Spleen (tissue), 7 donors: ENCODE measurements around the gene SHTN1.

Experiments
- POLR2A ChIP-seq, 3 donors: fragments of 450-650 bp; IDR thresholded peaks; one replicate each; pipeline ENCODE4 v1.5.1; 2017; ENCODE audit warnings: antibody characterized with exemption in 3 of 3, mild to moderate bottlenecking in 1 of 3
- POLR2AphosphoS5 ChIP-seq, 3 donors: sonication (generic); formaldehyde crosslinking; IDR thresholded peaks; one replicate each; pipeline ENCODE4 v1.5.1; 2017; ENCODE audit warnings: antibody characterized with exemption in 3 of 3
- TF ChIP-seq, protein P1 (sequence below), 11 experiments: fragments of 200-600 bp in 7 of 11; fragments of 450-650 bp in 4 of 11; sonication (generic) in 4 of 11; IDR thresholded peaks in 8 of 11; conservative IDR thresholded peaks in 3 of 11; 1 replicate in 7 of 11; 2 replicates in 4 of 11; pipeline versions ENCODE4 v1.4.0 to v1.8.0; 2016 to 2021; ENCODE audit warnings: antibody characterized with exemption in 11 of 11, inconsistent platforms in 4 of 11, mild to moderate bottlenecking in 1 of 11
- donor health status: DM: no; HTN: no; CAD: no; lungs with moderate emphysema.
- donor health status: DM: no; HTN: no; CAD: no.
- donor health status: DM: no; HTN: no; CAD: no.

DNA sequence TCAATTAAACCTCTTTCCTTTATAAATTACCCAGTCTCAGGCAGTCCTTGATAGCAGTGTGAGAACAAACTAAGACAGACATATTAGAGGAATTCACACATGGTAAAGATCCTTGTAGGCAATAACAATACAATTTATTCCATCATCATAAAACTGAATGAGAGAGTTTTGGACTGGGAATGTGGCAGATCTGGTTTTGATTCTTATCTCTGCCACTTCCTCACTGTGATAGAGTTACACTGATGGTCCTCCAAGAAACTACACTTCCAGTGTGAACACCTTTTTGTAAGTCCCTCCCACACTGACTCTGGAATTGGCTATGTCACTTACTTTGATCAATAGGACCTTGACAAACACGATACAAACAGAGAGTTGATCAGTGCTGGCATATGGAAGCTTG lies 152.7 kb downstream of the SHTN1 start:
- TF ChIP-seq POLR2A (IDR thresholded peaks at IDR 0.05) (no peak), POLR2AphosphoS5 (IDR thresholded peaks at IDR 0.05) (no peak)
- TF ChIP-seq, protein P1, sequence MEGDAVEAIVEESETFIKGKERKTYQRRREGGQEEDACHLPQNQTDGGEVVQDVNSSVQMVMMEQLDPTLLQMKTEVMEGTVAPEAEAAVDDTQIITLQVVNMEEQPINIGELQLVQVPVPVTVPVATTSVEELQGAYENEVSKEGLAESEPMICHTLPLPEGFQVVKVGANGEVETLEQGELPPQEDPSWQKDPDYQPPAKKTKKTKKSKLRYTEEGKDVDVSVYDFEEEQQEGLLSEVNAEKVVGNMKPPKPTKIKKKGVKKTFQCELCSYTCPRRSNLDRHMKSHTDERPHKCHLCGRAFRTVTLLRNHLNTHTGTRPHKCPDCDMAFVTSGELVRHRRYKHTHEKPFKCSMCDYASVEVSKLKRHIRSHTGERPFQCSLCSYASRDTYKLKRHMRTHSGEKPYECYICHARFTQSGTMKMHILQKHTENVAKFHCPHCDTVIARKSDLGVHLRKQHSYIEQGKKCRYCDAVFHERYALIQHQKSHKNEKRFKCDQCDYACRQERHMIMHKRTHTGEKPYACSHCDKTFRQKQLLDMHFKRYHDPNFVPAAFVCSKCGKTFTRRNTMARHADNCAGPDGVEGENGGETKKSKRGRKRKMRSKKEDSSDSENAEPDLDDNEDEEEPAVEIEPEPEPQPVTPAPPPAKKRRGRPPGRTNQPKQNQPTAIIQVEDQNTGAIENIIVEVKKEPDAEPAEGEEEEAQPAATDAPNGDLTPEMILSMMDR (IDR thresholded peaks at IDR 0.05 in 8 of 11, conservative IDR thresholded peaks at IDR 0.05 in 3 of 11), result no peak
